NCI-H1417 treated with DMSO at 0.1 percent for 48 hours (cell line): ENCODE results near the gene G2E3.

ENCODE experiments used
- DNase-seq: peaks from one replicate; lab custom pipeline; 2025; lab: John Stamatoyannopoulos, UW

G2E3 gene

GRCh38 chr14:30655658-30656057 lies 96.7 kb downstream of the G2E3 start:
- DNase-seq: no peak

- no peak for DNase-seq
These were observed 97.3 kb downstream of the G2E3 start for GRCh38 chr14:30656190-30656632.

GRCh38 chr14:30657050-30657449 lies 98.1 kb downstream of the G2E3 start:
- DNase-seq: no peak

GRCh38 chr14:30657606-30658163 lies 98.7 kb downstream of the G2E3 start:
- no peak for DNase-seq

- no peak for DNase-seq
These were observed 99.7 kb downstream of the G2E3 start for GRCh38 chr14:30658645-30659044.

GRCh38 chr14:30669594-30669993 lies 110.6 kb downstream of the G2E3 start:
- no peak for DNase-seq
